GM18868 (cell line): ENCODE results near the gene PAGE3.

Experiments used
- ATAC-seq: cut with Tn5 transposase; IDR thresholded peaks from one replicate; pipeline ENCODE4 v1.9.1; 2021; ENCODE audit warnings: mild to moderate bottlenecking, moderate library complexity; ENCODE audit not compliant: unreplicated experiment

Gene PAGE3, protein sequence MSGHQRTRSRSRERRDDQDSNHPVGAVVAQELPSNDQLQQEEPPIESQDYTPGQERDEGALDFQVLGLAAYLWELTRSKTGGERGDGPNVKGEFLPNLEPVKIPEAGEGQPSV

DNA sequence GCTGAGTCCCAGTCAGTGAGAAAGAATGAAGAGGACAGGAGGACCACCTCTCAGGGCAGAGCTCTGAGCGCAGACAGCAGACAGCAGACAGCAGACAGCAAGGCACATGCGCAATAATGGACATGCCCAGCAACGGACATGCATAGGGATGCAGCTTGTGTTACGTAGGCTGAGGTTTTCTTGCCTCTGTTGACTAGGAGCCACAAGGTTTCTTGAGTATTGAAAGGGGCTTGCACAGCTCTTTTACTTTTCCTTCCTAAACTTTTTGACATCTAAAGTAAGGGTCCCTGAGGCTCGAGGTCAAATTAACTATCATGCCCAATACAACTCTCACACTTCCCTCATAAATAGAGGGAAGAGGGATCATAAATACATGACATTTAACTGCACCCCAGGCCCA is at the start of gene PAGE3:
Gene PAGE3 (minus strand): TSS at position 101 of the 400 bp plus-strand sequence. CDS start 1,013 bp downstream, outside the sequence.
- ATAC-seq = no peak

DNA sequence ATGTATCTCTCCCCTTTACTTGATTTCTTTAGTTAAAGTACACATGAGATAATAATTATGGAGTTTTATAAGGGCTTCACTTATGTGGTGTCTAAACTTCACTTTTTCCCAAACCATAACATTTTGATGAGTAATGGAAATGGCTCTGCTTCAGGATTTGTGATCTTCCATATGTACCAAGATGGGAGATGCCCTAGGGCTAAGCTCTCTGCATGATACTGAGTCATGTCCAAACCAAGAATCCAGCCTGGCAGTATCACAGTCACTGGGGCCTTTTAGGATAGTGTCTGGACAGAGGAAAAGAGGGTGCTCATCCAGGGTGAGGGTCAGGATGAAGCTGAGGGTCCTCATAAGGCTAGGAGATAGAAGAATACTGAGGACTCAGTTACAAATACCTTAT is 47.9 kb upstream of the PAGE3 start:
- ATAC-seq = no peak

DNA sequence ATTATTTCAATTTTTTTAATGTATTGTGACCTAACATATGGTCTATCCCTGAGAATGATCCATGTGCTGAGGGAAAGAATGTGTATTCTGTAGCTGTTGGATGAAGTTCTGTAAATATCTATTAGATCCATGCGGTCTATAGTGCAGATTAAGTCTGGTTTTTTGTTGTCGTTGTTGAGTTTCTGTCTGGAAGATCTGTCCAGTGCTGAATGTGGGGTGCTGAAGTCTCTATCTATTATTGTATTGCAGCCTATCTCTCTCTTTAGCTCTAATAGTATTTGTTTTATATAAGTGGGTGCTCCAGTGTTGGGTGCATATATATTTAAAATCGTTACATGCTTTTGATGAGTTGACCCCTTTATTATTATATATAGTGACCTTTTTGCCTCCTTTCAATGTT is 26.2 kb upstream of the PAGE3 start:
- ATAC-seq = no peak

DNA sequence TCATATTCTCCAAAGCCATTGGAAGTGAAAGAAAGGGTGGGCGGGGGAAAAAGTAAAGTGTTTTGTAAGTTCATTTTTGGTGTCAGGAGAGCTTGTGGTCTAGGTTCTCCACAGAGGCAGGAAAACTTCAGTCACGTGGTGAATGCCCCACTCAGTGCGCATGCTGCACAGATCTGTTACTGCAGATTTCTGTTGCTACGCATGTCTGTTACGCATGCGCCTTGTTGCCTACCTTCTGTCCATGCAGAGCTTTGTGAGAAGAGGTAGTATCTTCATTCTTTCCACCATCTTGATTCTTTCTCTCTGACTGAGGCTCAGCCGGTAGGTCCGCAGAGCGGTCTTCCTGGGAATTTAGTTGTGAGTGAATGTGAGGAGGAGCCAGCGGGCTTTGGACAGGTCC is 15.1 kb upstream of the PAGE3 start:
- no peak for ATAC-seq

DNA sequence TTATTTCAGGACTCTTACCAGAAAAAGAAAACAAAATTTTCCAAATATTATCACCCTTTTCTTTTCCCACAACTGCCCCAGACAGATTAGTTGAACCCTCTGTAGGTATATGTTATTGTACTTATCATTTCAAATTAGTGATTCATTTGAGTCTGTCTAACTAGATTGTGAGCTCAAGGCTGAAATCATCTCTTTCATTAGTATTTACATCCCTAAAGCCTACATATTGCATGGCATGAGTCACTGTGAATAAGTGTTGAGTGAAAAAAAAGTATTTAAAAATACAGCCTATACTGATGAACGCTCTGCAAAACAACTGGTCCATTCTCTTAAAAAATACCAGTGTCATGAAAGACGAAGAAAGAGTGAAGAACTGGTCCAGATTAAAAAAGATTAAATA is 3.9 kb downstream of the PAGE3 start:
- ATAC-seq = no peak

DNA sequence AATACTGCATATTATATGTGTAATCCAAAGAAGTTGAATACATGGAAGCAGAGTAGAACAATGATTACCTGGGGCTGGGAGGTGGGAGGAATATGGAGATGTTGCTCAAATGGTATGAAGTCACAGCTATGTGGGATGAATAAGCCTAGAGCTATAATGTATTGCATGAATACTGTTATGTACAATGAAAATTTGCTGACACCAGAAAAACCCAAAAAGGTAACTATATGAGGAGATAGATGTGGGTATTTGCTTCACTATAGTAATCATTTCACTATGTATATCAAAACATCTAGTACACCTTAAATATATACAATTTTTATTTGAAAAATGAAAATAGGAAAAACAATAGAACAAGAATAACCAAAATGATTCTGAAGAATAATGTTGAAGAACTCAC is 11.2 kb downstream of the PAGE3 start:
- ATAC-seq = no peak

DNA sequence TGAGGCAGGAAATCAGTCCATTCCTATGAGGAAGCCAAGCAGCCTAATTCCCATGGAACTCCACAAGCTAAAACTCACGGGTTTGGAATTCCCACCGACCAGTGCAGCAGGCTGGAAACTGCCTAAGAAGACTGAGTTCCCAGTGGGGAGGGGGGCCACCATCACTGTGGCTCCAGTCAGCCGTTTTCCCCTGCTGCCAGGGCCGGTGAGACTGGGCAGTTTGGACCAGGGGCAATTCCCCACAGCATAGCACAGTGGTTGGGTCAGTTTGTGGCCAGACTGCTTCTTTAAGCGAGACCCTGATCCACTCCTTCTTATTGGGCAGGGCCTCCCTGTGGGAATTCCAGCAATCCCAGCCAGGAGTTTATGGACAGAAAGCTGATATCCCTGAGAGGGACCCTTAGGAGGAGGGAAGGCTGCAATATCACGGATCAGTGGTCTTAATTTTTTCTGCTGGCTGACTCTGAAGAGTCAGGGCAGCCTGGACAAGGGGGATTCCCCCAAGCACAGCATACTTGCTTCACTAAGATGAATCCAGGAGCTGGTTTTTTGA is 23.9 kb downstream of the PAGE3 start:
- no peak for ATAC-seq

DNA sequence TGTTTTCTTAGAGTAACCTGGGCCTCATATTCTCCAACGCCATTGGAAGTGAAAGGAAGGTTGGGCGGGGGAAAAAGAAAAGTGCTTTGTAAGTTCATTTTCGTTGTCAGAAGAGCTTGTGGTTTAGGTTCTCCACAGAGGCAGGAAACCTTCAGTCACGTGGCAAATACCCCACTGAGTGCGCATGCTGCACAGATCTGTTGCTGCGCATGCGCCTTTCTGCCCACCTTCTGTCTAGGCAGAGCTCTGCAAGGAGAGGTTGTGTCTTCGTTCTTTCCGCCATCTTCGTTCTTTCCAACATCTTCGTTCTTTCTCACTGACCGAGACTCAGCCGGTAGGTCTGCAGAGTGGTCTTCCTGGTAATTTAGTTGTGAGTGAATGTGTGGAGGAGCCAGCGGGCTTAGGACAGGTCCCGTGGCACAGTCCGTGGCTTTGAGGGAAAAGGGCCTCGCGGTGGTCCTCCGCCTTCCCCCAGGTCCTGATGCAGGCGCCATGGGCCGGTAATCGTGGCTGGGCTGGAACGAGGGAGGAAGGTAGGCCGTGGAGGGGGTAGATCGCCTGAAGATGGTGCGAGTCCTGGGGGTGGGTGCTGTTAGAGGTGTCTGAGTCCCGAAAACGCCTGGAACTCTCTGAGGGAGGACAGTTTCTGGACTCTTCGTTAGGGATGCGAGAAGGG is 44.5 kb downstream of the PAGE3 start, which contains the start of gene PAGE5:
Gene PAGE5 (plus strand): TSS at position 228 of the 676 bp plus-strand sequence. CDS start 1,037 bp downstream, outside the sequence.
- ATAC-seq = no peak

DNA sequence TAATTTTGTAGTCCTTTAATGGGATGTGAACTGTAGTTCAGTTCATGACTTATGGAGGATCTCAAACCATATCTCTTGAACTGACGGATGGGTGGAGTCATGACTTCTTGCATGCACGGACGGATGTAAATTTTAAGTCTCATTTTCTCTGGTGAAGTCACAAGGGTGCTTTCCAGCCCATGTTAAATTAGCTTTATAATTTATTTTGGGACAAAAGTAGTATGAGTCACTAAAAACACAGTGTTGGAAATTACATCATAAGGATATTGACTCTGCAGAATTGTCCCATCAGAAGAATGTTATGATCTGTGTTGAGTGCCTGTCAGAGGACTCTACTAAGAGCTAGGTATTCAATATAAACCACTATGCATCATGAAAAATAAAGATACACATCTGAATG is 51.3 kb downstream of the PAGE3 start:
- no peak for ATAC-seq

DNA sequence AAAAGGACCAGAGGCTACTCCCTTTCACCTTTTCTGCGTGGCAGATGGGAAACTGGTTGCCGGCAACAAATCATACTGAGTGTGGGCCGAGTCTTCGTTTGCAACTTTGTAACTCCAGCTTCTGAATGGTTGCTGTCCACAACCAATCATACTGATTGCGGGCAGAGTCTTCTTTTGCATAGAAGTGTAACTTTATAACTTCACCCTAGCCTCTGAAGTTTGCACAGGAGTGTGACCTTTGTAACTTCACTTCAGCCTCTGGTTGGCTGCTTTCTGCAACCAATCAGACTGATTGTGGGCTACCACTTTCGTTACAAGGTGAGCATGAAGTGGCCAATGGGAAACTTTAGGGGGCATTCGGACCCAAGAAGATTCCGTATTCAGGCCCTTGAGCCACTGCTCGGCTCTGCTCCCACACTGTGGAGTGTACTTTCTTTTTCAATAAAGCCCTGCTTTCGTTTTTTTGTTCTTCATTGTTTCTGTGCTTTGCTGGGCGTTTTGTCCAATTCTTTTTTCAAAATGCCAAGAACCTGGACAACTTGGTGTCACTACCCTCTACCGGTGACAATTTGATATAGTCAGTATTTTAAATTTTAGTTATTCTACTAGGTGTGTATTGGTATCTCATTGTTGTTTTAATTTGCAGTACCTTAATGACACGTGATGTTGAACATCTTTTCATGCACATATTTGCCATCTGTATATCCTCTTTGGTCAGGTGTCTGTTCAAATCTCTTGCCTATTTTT is 53.6 kb downstream of the PAGE3 start:
- no peak for ATAC-seq
